ENCODE data around the gene CASKIN2.

- TF ChIP-seq, protein P1, sequence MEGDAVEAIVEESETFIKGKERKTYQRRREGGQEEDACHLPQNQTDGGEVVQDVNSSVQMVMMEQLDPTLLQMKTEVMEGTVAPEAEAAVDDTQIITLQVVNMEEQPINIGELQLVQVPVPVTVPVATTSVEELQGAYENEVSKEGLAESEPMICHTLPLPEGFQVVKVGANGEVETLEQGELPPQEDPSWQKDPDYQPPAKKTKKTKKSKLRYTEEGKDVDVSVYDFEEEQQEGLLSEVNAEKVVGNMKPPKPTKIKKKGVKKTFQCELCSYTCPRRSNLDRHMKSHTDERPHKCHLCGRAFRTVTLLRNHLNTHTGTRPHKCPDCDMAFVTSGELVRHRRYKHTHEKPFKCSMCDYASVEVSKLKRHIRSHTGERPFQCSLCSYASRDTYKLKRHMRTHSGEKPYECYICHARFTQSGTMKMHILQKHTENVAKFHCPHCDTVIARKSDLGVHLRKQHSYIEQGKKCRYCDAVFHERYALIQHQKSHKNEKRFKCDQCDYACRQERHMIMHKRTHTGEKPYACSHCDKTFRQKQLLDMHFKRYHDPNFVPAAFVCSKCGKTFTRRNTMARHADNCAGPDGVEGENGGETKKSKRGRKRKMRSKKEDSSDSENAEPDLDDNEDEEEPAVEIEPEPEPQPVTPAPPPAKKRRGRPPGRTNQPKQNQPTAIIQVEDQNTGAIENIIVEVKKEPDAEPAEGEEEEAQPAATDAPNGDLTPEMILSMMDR (IDR thresholded peaks at IDR 0.05; ENCODE audit: low read length), result no peak
- TF ChIP-seq EZH2 (optimal IDR thresholded peaks at IDR 0.05; ENCODE audit: low read depth, low read length) (no peak), EZH2phosphoT487 (IDR thresholded peaks at IDR 0.05; ENCODE audit: low read length) (no peak)
Measured at GRCh38 chr17:75564195-75564594, 48.9 kb upstream of the CASKIN2 start.

All from MM.1S (cell line).